ENCODE data around the gene DCLRE1A.

GRCh38 chr10:113891476-113891875 lies 37.6 kb upstream of the DCLRE1A start:
- TF ChIP-seq, protein P1, sequence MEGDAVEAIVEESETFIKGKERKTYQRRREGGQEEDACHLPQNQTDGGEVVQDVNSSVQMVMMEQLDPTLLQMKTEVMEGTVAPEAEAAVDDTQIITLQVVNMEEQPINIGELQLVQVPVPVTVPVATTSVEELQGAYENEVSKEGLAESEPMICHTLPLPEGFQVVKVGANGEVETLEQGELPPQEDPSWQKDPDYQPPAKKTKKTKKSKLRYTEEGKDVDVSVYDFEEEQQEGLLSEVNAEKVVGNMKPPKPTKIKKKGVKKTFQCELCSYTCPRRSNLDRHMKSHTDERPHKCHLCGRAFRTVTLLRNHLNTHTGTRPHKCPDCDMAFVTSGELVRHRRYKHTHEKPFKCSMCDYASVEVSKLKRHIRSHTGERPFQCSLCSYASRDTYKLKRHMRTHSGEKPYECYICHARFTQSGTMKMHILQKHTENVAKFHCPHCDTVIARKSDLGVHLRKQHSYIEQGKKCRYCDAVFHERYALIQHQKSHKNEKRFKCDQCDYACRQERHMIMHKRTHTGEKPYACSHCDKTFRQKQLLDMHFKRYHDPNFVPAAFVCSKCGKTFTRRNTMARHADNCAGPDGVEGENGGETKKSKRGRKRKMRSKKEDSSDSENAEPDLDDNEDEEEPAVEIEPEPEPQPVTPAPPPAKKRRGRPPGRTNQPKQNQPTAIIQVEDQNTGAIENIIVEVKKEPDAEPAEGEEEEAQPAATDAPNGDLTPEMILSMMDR (IDR thresholded peaks at IDR 0.05; ENCODE audit: borderline replicate concordance, extremely low read depth, low read length, poor library complexity, severe bottlenecking): peak; percentile 15
- TF ChIP-seq EZH2 (IDR thresholded peaks at IDR 0.05; ENCODE audit: borderline replicate concordance, low read depth, low read length, severe bottlenecking): no peak

Measured in DND-41 (cell line).